Measurements from ENCODE around the gene AP2B1. TPM values are rescaled to one million over a fixed set of nuclear protein-coding genes. Genes with fewer than 3 reads are reported as not detected.

Gene AP2B1
- total RNA-seq, 1 donor from 2014 or later, result 152 TPM

- no peak for TF ChIP-seq CTCF (IDR thresholded peaks at IDR 0.05; ENCODE audit: insufficient read depth, low read length, poor library complexity, severe bottlenecking)
- no peaks in the 10 kb centered on the region for H3K36me3 ChIP-seq (ENCODE audit: control insufficient read depth, insufficient read depth, low read length)
- H3K4me3 ChIP-seq (ENCODE audit: low read depth, low read length), result no peak overlapping the region
- H3K27me3 ChIP-seq (ENCODE audit: control insufficient read depth, insufficient read depth, low read length), result peaks cover 47% of the 10 kb centered on the region
- no peak for DNase-seq (ENCODE audit: low read depth)
Observed at GRCh38 chr17:35752471-35752870, 165.3 kb downstream of the AP2B1 start.

GRCh38 chr17:35752945-35753764 is 166.0 kb downstream of the AP2B1 start, which contains the start of gene GAS2L2:
GAS2L2 (minus strand) TSS chr17:35753239; CDS start chr17:35752850, 389 bp downstream.
- no peak for TF ChIP-seq CTCF (IDR thresholded peaks at IDR 0.05; ENCODE audit: insufficient read depth, low read length, poor library complexity, severe bottlenecking)
- DNase-seq (ENCODE audit: low read depth), result no peak

GRCh38 chr17:35757243-35757642 is 170.1 kb downstream of the AP2B1 start:
- H3K4me3 ChIP-seq (ENCODE audit: low read depth, low read length), result no peak overlapping the region
- no peak for DNase-seq (ENCODE audit: low read depth)
- no peaks in the 10 kb centered on the region for H3K36me3 ChIP-seq (ENCODE audit: control insufficient read depth, insufficient read depth, low read length)
- TF ChIP-seq CTCF (IDR thresholded peaks at IDR 0.05; ENCODE audit: insufficient read depth, low read length, poor library complexity, severe bottlenecking), result no peak
- H3K27me3 ChIP-seq (ENCODE audit: control insufficient read depth, insufficient read depth, low read length), result peaks cover 19% of the 10 kb centered on the region

More at GRCh38 chr17:35752945-35753764, 166.0 kb downstream of the AP2B1 start, which contains the start of gene GAS2L2:
- Histone ChIP-seq H3K4me3 (ENCODE audit: low read depth, low read length) (no peak within 1 kb of the TSS), H3K27me3 (ENCODE audit: control insufficient read depth, insufficient read depth, low read length) (peaks cover 41% of the 10 kb centered on the region), H3K36me3 (ENCODE audit: control insufficient read depth, insufficient read depth, low read length) (no peaks in the 10 kb centered on the region)

- Histone ChIP-seq H3K27me3 (ENCODE audit: control insufficient read depth, insufficient read depth, low read length) (peaks cover 8% of the 10 kb centered on the region), H3K4me3 (ENCODE audit: low read depth, low read length) (no peak within 1 kb of the TSS), H3K36me3 (ENCODE audit: control insufficient read depth, insufficient read depth, low read length) (no peaks in the 10 kb centered on the region)
- DNase-seq (ENCODE audit: low read depth), result no peak
- TF ChIP-seq CTCF (IDR thresholded peaks at IDR 0.05; ENCODE audit: insufficient read depth, low read length, poor library complexity, severe bottlenecking), result no peak
Observed at GRCh38 chr17:35760587-35760986, 173.5 kb downstream of the AP2B1 start, which contains the start of gene C17orf50. C17orf50 (plus strand) TSS chr17:35760887; CDS start chr17:35760942, 55 bp downstream.

GRCh38 chr17:35761601-35762000 is 174.5 kb downstream of the AP2B1 start:
- Histone ChIP-seq H3K4me3 (ENCODE audit: low read depth, low read length) (no peak overlapping the region), H3K27me3 (ENCODE audit: control insufficient read depth, insufficient read depth, low read length) (peaks cover 8% of the 10 kb centered on the region), H3K36me3 (ENCODE audit: control insufficient read depth, insufficient read depth, low read length) (no peaks in the 10 kb centered on the region)
- no peak for TF ChIP-seq CTCF (IDR thresholded peaks at IDR 0.05; ENCODE audit: insufficient read depth, low read length, poor library complexity, severe bottlenecking)
- no peak for DNase-seq (ENCODE audit: low read depth)
